Fibroblast of lung (primary cell): ENCODE data around the gene ABCA13.

Experiments used
- CTCF ChIP-seq, 2 donors: IDR thresholded peaks in 1 of 2; conservative IDR thresholded peaks in 1 of 2; 1 replicate in 1 of 2; 2 replicates in 1 of 2; pipeline ENCODE4 v1.5.1; 2011 to 2012; ENCODE audit warnings: low read length in 2 of 2, control low read depth in 1 of 2, inconsistent platforms in 1 of 2, low read depth in 1 of 2, mild to moderate bottlenecking in 1 of 2
- EZH2 ChIP-seq: IDR thresholded peaks from 2 replicates; pipeline ENCODE4 v1.5.1; 2012; ENCODE audit warnings: low read length, control low read depth, mild to moderate bottlenecking; ENCODE audit errors: missing control alignments

DNA sequence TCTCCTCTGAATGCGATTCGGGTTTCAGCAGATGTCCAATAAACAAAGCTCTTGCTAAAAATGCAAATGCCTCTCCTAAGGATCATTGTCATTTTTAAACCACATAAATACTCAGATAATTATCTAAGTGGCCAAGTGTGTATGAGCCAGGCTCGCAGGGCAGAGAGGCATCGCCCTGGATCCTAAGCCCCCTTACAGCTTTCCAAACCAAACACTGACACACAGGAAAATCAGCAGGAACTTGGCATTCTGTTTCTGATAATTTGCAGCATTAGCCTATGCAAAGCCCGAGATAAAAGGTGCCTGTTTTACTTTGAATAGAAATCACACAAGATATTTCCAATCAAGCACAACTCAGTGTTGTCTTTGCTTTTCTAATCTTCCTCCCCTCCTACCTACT is 134.4 kb downstream of the ABCA13 start:
- no peak for TF ChIP-seq CTCF (conservative IDR thresholded peaks at IDR 0.05 in 1 of 2, IDR thresholded peaks at IDR 0.05 in 1 of 2; ENCODE audit: low read depth in 1 of 2, low read length in 2 of 2)
- no peak for TF ChIP-seq EZH2
